Muscle layer of colon (tissue), 2 donors: ENCODE results near the gene IFITM5.

ENCODE experiments used
- H3K27ac ChIP-seq: one replicate; pipeline ENCODE4 v1.7.0; 2013; ENCODE audit warnings: low read depth, mild to moderate bottlenecking, low read length, moderate library complexity
- H3K27me3 ChIP-seq, 2 donors: one replicate each; pipeline ENCODE4 v1.7.0; 2013; ENCODE audit warnings: low read length in 2 of 2, mild to moderate bottlenecking in 2 of 2; ENCODE audit not compliant: insufficient read depth in 2 of 2, control insufficient read depth in 1 of 2
- H3K36me3 ChIP-seq: one replicate; pipeline ENCODE4 v1.7.0; 2013; ENCODE audit warnings: mild to moderate bottlenecking, low read length; ENCODE audit not compliant: insufficient read depth
- H3K4me1 ChIP-seq: one replicate; pipeline ENCODE4 v1.7.0; 2013; ENCODE audit warnings: mild to moderate bottlenecking, low read length; ENCODE audit not compliant: insufficient read depth
- H3K4me3 ChIP-seq, 2 donors: one replicate each; pipeline ENCODE4 v1.7.0; 2013; ENCODE audit warnings: low read length in 2 of 2, low read depth in 1 of 2, mild to moderate bottlenecking in 1 of 2, moderate library complexity in 1 of 2
- H3K9ac ChIP-seq: one replicate; pipeline ENCODE4 v1.7.0; 2013; ENCODE audit warnings: low read length
- H3K9me3 ChIP-seq: one replicate; pipeline ENCODE4 v1.7.0; 2013; ENCODE audit warnings: mild to moderate bottlenecking, low read length
- donor health status: abdominal sarcoma.
- donor health status: Adenocarcinoma of cecum.

Gene IFITM5

GRCh38 chr11:282630-283360 lies 16.5 kb downstream of the IFITM5 start:
- H3K9ac ChIP-seq = no peak overlapping the region
- peaks cover under 1% of the 10 kb centered on the region for H3K4me1 ChIP-seq
- no peak overlapping the region for H3K4me3 ChIP-seq
- peaks cover 24 to 75% of the 10 kb centered on the region in 2 donors for H3K27me3 ChIP-seq
- H3K36me3 ChIP-seq = no peaks in the 10 kb centered on the region
- H3K9me3 ChIP-seq = no peaks in the 10 kb centered on the region
- H3K27ac ChIP-seq = no peak overlapping the region

- Histone ChIP-seq H3K4me1 (no peaks in the 10 kb centered on the region), H3K27ac (no peak overlapping the region), H3K4me3 (no peak overlapping the region), H3K36me3 (no peaks in the 10 kb centered on the region), H3K27me3 (peaks cover 24 to 74% of the 10 kb centered on the region in 2 donors), H3K9me3 (no peaks in the 10 kb centered on the region), H3K9ac (no peak overlapping the region)
Measured at GRCh38 chr11:282171-282570, 17.2 kb downstream of the IFITM5 start.

DNA sequence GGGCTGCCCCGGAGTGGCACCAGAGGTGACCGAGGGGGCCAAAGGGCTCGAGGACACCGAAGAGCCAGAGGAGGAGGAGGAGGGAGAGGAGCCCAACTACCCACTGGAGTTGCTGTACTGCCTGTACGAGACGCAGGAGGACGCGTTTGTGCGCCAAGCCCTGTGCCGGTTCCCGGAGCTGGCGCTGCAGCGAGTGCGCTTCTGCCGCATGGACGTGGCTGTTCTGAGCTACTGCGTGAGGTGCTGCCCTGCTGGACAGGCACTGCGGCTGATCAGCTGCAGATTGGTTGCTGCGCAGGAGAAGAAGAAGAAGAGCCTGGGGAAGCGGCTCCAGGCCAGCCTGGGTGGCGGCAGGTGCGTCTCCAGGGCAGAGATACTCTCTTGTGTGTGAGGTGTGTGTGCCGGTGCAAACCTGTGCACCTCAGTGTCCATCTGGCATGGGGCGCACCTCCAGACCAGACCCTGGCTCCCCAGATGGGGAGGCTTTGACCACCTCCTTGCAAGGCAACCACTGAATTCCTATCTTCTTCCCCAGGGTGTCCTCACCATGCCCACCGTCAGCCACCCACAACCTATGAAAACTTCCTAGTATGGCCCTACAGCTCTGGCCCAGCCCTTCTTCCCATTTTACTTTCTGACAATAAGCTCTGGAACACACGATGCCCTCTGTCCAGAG lies 17.7 kb downstream of the IFITM5 start:
- no peak overlapping the region for H3K27ac ChIP-seq
- peaks cover 24 to 72% of the 10 kb centered on the region in 2 donors for H3K27me3 ChIP-seq
- H3K4me3 ChIP-seq = no peak overlapping the region
- no peaks in the 10 kb centered on the region for H3K36me3 ChIP-seq
- H3K9ac ChIP-seq = no peak overlapping the region
- H3K9me3 ChIP-seq = no peaks in the 10 kb centered on the region
- H3K4me1 ChIP-seq = no peaks in the 10 kb centered on the region

DNA sequence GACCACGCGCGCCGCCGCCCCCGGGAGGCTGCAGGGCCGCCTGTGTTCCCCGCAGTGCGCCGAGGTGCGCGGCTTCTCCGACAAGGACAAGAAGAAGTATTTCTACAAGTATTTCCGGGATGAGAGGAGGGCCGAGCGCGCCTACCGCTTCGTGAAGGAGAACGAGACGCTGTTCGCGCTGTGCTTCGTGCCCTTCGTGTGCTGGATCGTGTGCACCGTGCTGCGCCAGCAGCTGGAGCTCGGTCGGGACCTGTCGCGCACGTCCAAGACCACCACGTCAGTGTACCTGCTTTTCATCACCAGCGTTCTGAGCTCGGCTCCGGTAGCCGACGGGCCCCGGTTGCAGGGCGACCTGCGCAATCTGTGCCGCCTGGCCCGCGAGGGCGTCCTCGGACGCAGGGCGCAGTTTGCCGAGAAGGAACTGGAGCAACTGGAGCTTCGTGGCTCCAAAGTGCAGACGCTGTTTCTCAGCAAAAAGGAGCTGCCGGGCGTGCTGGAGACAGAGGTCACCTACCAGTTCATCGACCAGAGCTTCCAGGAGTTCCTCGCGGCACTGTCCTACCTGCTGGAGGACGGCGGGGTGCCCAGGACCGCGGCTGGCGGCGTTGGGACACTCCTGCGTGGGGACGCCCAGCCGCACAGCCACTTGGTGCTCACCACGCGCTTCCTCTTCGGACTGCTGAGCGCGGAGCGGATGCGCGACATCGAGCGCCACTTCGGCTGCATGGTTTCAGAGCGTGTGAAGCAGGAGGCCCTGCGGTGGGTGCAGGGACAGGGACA lies 18.4 kb downstream of the IFITM5 start:
- no peak overlapping the region for H3K4me3 ChIP-seq
- H3K36me3 ChIP-seq = no peaks in the 10 kb centered on the region
- no peak overlapping the region for H3K9ac ChIP-seq
- no peaks in the 10 kb centered on the region for H3K9me3 ChIP-seq
- no peaks in the 10 kb centered on the region for H3K4me1 ChIP-seq
- no peak overlapping the region for H3K27ac ChIP-seq
- H3K27me3 ChIP-seq = peaks cover 24 to 71% of the 10 kb centered on the region in 2 donors

- Histone ChIP-seq H3K27ac (no peak overlapping the region), H3K36me3 (no peaks in the 10 kb centered on the region), H3K4me3 (no peak overlapping the region), H3K27me3 (peaks cover 24 to 66% of the 10 kb centered on the region in 2 donors), H3K9me3 (no peaks in the 10 kb centered on the region), H3K4me1 (no peaks in the 10 kb centered on the region), H3K9ac (no peak overlapping the region)
Measured at GRCh38 chr11:279966-280705, 19.2 kb downstream of the IFITM5 start.

GRCh38 chr11:279040-279965 lies 20.0 kb downstream of the IFITM5 start:
- no peak overlapping the region for H3K4me3 ChIP-seq

DNA sequence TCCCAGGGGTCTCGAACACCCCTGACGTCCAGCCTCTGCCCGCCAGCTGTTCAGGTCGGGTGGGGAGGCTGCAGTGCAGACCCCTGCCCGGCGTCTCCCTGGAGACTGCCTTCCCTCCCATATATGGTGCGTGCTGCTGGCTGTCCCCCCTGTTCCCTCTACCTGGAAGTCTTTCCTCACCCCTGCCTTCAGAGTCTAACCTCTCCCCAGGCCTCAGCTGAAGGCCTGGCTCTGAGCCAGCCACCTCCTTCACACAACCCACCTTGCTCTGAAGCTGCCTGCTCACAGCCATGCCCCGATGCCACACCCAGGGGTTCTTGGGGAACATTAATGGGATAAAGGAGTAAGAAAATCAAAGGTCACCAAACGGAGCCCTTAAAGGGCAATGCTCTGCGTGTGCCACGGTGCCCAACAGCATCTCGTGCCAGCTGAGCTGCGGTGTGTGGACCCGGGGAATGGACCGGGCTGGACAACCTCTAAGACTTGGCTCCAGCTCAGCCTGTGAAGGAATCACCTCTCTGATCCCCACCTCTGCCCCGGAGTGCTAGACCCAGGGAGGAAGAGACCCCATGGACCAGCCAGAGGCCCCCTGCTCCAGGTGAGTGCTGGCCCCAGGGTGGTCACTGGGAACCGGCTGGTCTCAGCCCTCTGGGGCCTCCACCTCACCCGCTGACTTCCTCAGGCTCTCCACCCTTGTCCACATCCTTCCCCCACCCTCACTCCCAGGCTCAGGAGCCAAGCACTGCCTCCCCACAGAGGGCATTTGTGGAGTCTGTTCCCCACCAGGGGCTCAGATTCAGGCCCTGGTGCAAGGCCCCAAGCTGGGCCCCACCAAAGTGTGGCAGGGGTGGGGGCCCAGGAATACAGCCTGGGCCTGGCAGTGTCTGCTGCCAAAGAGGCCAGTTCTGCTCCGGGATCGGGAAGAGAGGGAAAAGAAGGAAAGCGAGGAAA lies 21.1 kb downstream of the IFITM5 start, which contains the start of gene NLRP6:
Gene NLRP6 (plus strand): TSS at position 407 of the 951 bp plus-strand sequence. CDS start 163 bp downstream, at position 570.
- H3K27ac ChIP-seq = no peak within 1 kb of the TSS
- H3K4me3 ChIP-seq = no peak within 1 kb of the TSS
- no peak within 1 kb of the TSS for H3K9ac ChIP-seq
- no peaks in the 10 kb centered on the region for H3K36me3 ChIP-seq
- H3K27me3 ChIP-seq = peaks cover 24 to 56% of the 10 kb centered on the region in 2 donors
- H3K9me3 ChIP-seq = no peaks in the 10 kb centered on the region
- H3K4me1 ChIP-seq = no peaks in the 10 kb centered on the region

More at GRCh38 chr11:279040-279965, 20.0 kb downstream of the IFITM5 start:
- Histone ChIP-seq H3K27ac (no peak overlapping the region), H3K36me3 (no peaks in the 10 kb centered on the region), H3K9me3 (no peaks in the 10 kb centered on the region), H3K27me3 (peaks cover 24 to 61% of the 10 kb centered on the region in 2 donors), H3K9ac (no peak overlapping the region), H3K4me1 (no peaks in the 10 kb centered on the region)

DNA sequence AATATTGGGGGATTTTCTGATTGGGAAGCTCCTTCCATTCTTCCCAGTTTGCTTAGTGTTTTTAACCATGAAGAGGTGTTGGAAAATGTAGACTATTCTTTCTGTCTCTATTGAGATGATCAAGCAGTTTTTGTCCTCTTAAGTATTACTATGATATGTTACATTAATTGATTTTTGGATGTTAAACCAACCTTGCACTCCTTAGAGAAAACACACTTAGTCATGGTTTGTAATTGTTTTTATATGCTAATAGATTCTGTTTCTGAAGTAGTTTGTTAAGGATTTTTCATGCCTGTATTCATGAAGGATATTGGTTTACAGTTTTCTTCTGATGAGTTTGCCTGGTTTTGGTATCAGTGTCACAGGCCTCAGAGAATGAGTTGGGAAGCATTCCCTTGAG lies 23.1 kb downstream of the IFITM5 start:
- no peaks in the 10 kb centered on the region for H3K4me1 ChIP-seq
- H3K27me3 ChIP-seq = peaks cover 14 to 37% of the 10 kb centered on the region in 2 donors
- H3K27ac ChIP-seq = no peak overlapping the region

DNA sequence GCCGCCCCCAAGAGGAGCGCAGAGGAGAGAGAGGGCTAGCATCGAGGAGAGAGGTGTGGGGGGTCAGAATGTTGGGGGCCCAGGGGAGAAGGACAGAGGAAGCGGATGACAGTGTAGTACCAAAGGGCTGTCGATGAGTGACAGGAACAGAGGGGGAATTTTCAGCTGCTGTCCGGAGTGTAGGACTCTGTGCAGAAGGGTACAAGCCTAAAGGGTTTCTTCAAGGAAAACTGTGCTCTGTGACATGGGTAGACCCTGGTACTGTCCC lies 26.5 kb downstream of the IFITM5 start:
- H3K36me3 ChIP-seq = no peaks in the 10 kb centered on the region
- H3K27me3 ChIP-seq = peaks cover 0 to 15% of the 10 kb centered on the region in 2 donors
- no peaks in the 10 kb centered on the region for H3K9me3 ChIP-seq
- H3K9ac ChIP-seq = no peak overlapping the region
- H3K4me1 ChIP-seq = no peaks in the 10 kb centered on the region
- no peak overlapping the region for H3K4me3 ChIP-seq
- H3K27ac ChIP-seq = no peak overlapping the region

More for the DNA sequence above, 23.1 kb downstream of the IFITM5 start:
- no peaks in the 10 kb centered on the region for H3K36me3 ChIP-seq
- no peaks in the 10 kb centered on the region for H3K9me3 ChIP-seq
- H3K4me3 ChIP-seq = no peak overlapping the region
- no peak overlapping the region for H3K9ac ChIP-seq
